Ectodermal cell (in vitro differentiated cells): Measurements from ENCODE around the gene POLR3GL.
"Not testable (repeated sequence)": the region's sequence is repeated elsewhere in the genome, so short reads cannot be mapped to it uniquely, and the experiment has no call there.

Source experiments
- H3K27ac ChIP-seq: 2 replicates; pipeline ENCODE4 v1.7.0; 2013; ENCODE audit warnings: mild to moderate bottlenecking, low read depth, low read length; ENCODE audit not compliant: insufficient read depth, poor library complexity, severe bottlenecking
- H3K27me3 ChIP-seq: 2 replicates; pipeline ENCODE4 v1.7.0; 2013; ENCODE audit warnings: mild to moderate bottlenecking, low read length; ENCODE audit not compliant: insufficient read depth, control insufficient read depth, poor library complexity, severe bottlenecking
- H3K36me3 ChIP-seq: one replicate; pipeline ENCODE4 v1.7.0; 2013; ENCODE audit warnings: low read length; ENCODE audit not compliant: control insufficient read depth, insufficient read depth
- H3K4me1 ChIP-seq: one replicate; pipeline ENCODE4 v1.7.0; 2013; ENCODE audit warnings: low read length; ENCODE audit not compliant: control insufficient read depth, insufficient read depth
- H3K4me3 ChIP-seq: 2 replicates; pipeline ENCODE4 v1.7.0; 2013; ENCODE audit warnings: low read depth, low read length, control low read depth; ENCODE audit not compliant: insufficient read depth
- H3K9me3 ChIP-seq: 2 replicates; pipeline ENCODE4 v1.7.0; 2013; ENCODE audit warnings: mild to moderate bottlenecking, low read length, moderate library complexity; ENCODE audit not compliant: control insufficient read depth
- WGBS, 2 experiments: methylation state at CpG; one replicate each; pipeline ENCODE4 v1.1.7; 2013; ENCODE audit warnings: missing lambda C conversion rate in 2 of 2; 5-methylcytosine and 5-hydroxymethylcytosine counted together

The POLR3GL gene

GRCh38 chr1:146021050-146021445 lies 56.6 kb downstream of the POLR3GL start:
- WGBS, 2 experiments = 75 to 93% methylated on average over 1 of the region's 1 CpG
- H3K36me3 ChIP-seq = no peaks in the 10 kb centered on the region
- no peak overlapping the region for H3K4me3 ChIP-seq
- H3K4me1 ChIP-seq = no peaks in the 10 kb centered on the region
- no peak overlapping the region for H3K27ac ChIP-seq
- no peaks in the 10 kb centered on the region for H3K9me3 ChIP-seq
- peaks cover 49% of the 10 kb centered on the region for H3K27me3 ChIP-seq

- no peaks in the 10 kb centered on the region for H3K4me1 ChIP-seq
- no peaks in the 10 kb centered on the region for H3K36me3 ChIP-seq
- no peaks in the 10 kb centered on the region for H3K9me3 ChIP-seq
- no peak within 1 kb of the TSS for H3K4me3 ChIP-seq
- peaks cover 49% of the 10 kb centered on the region for H3K27me3 ChIP-seq
- H3K27ac ChIP-seq = no peak within 1 kb of the TSS
- WGBS, 2 experiments = 88 to 90% methylated on average over 5 of the region's 5 CpGs
Observed at GRCh38 chr1:146021622-146022402, 57.3 kb downstream of the POLR3GL start, which contains the start of gene HJV. HJV (minus strand) TSS chr1:146021735; CDS start chr1:146020231, 1,504 bp downstream.

GRCh38 chr1:146022403-146023127 lies 58.1 kb downstream of the POLR3GL start:
- peaks cover 44% of the 10 kb centered on the region for H3K27me3 ChIP-seq

GRCh38 chr1:146025787-146026495 lies 61.5 kb downstream of the POLR3GL start:
- not testable (repeated sequence) for H3K9me3 ChIP-seq, H3K4me1 ChIP-seq, H3K4me3 ChIP-seq, H3K36me3 ChIP-seq, H3K27ac ChIP-seq
- peaks cover 10% of the 10 kb centered on the region for H3K27me3 ChIP-seq
- WGBS, 2 experiments = 88 to 89% methylated on average over 2 of the region's 2 CpGs

More at GRCh38 chr1:146022403-146023127, 58.1 kb downstream of the POLR3GL start:
- Histone ChIP-seq H3K36me3 (no peaks in the 10 kb centered on the region), H3K9me3 (no peaks in the 10 kb centered on the region), H3K4me1 (no peaks in the 10 kb centered on the region), H3K4me3 (no peak overlapping the region), H3K27ac (no peak overlapping the region)
- 92% methylated on average over 3 to 6 of the region's 7 CpGs for WGBS, 2 experiments

- not testable (repeated sequence) for H3K27ac ChIP-seq, H3K4me1 ChIP-seq, H3K4me3 ChIP-seq, H3K27me3 ChIP-seq, H3K36me3 ChIP-seq, H3K9me3 ChIP-seq
- 94 to 95% methylated on average over 1 of the region's 1 CpG for WGBS, 2 experiments
Observed at GRCh38 chr1:146026650-146027049, 62.2 kb downstream of the POLR3GL start.
